ENCODE results near the gene IREB2. TPM values are rescaled to one million over a fixed set of nuclear protein-coding genes. Genes with fewer than 3 reads are reported as not detected.

The IREB2 gene
- total RNA-seq, 4 donors from 2014 or later, result 20.1 to 71.7 (median 40.7) TPM

GRCh38 chr15:78396976-78397375 lies 41.0 kb upstream of the IREB2 start:
- H3K27me3 ChIP-seq, result no peaks in the 10 kb centered on the region
- TF ChIP-seq CTCF (IDR thresholded peaks at IDR 0.05) (peak; percentile 48 to 73 (median 50)), POLR2A (IDR thresholded peaks at IDR 0.05) (no peak), EP300 (IDR thresholded peaks at IDR 0.05; ENCODE audit: low read depth) (no peak), POLR2AphosphoS5 (IDR thresholded peaks at IDR 0.05) (peak in 1 of 3 donors; percentile 44)
- intact Hi-C loops (cut with DNase I; ENCODE audit: low total_unique reads) (no loop called here), in situ Hi-C loops (cut with MboI; ENCODE audit: low pct_ligation_motif_present in 1 of 4, low pct_unique_long_range_greater_than_20kb in 1 of 4, low sequenced_read_pairs in 3 of 4) (no loop called here)
- WGBS, 2 donors (ENCODE audit: low coverage in 1 of 2), result 37% methylated on average over 9 of the region's 9 CpGs; no CpG with 5 or more reads in 1 of the 2 donors
- H3K4me3 ChIP-seq, result no peak overlapping the region
- H3K9me3 ChIP-seq, result no peaks in the 10 kb centered on the region
- H3K27ac ChIP-seq, result peak overlapping the region in 3 of 4 donors; percentile 26 to 32 (median 30)
- peaks cover 0 to 18% (median 9%) of the 10 kb centered on the region in 4 donors for H3K4me1 ChIP-seq
- DNase-seq, result peak; percentile 85
- H3K36me3 ChIP-seq, result no peaks in the 10 kb centered on the region

GRCh38 chr15:78397382-78397781 lies 40.6 kb upstream of the IREB2 start:
- in situ Hi-C loops (cut with MboI; ENCODE audit: low pct_ligation_motif_present in 1 of 4, low pct_unique_long_range_greater_than_20kb in 1 of 4, low sequenced_read_pairs in 3 of 4) (no loop called here), intact Hi-C loops (cut with DNase I; ENCODE audit: low total_unique reads) (no loop called here)
- Histone ChIP-seq H3K9me3 (no peaks in the 10 kb centered on the region), H3K4me3 (no peak overlapping the region), H3K27ac (peak overlapping the region in 3 of 4 donors; percentile 26 to 32 (median 30)), H3K4me1 (peaks cover 0 to 18% (median 9%) of the 10 kb centered on the region in 4 donors), H3K36me3 (no peaks in the 10 kb centered on the region), H3K27me3 (no peaks in the 10 kb centered on the region)
- no peak for TF ChIP-seq EP300 (IDR thresholded peaks at IDR 0.05; ENCODE audit: low read depth)
- TF ChIP-seq POLR2A (IDR thresholded peaks at IDR 0.05), result no peak
- no peak for TF ChIP-seq POLR2AphosphoS5 (IDR thresholded peaks at IDR 0.05)
- DNase-seq, result no peak
- 90 to 96% methylated on average over 2 of the region's 2 CpGs for WGBS, 2 donors (ENCODE audit: low coverage in 1 of 2)

DNA sequence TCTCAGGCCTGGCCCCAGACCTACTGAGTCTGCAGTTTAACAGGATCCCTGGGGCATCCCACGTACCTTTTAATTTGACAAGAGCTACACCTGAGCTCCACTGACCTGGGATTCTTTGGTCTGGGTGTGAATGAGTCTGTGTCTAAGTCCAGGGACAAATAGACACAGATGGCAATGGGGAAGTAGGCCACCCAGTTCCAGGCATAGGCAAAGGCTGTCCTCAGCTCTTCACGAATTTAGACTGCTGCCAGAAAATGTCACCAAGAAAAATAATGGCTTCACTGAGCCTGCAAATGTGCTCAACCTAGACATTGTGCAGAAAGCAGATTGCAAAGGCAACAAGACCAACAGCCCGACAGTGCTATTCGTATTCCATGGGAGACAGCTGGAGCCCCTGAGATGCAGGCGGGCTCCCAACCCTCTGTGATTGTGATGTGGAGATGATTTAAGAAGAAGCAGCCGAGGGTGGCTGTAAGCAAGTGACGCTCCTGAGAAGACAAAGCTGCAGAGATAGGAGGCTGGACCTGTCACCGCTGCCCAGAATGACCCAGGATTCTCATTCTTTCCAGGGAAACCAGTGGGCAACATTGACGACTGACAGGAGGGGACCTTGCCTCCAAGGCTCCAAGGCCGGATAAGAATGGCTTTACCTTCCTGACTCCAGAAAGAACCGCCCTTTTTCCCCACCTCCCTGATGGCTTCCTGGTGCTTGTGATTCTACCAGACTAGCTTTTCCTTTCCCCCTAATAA lies 39.8 kb upstream of the IREB2 start:
- H3K9me3 ChIP-seq, result no peaks in the 10 kb centered on the region
- H3K4me1 ChIP-seq, result peaks cover 0 to 18% (median 9%) of the 10 kb centered on the region in 4 donors
- no peaks in the 10 kb centered on the region for H3K27me3 ChIP-seq
- in situ Hi-C loops (cut with MboI; ENCODE audit: low pct_ligation_motif_present in 1 of 4, low pct_unique_long_range_greater_than_20kb in 1 of 4, low sequenced_read_pairs in 3 of 4), result no loop called here
- H3K36me3 ChIP-seq, result no peaks in the 10 kb centered on the region
- WGBS, 2 donors (ENCODE audit: low coverage in 1 of 2), result 84 to 89% methylated on average over 6 to 11 of the region's 11 CpGs
- DNase-seq, result no peak
- TF ChIP-seq POLR2A (IDR thresholded peaks at IDR 0.05) (no peak), CTCF (IDR thresholded peaks at IDR 0.05) (no peak), POLR2AphosphoS5 (IDR thresholded peaks at IDR 0.05) (no peak), EP300 (IDR thresholded peaks at IDR 0.05; ENCODE audit: low read depth) (no peak)
- H3K4me3 ChIP-seq, result no peak overlapping the region
- no peak overlapping the region for H3K27ac ChIP-seq
- intact Hi-C loops (cut with DNase I; ENCODE audit: low total_unique reads), result no loop called here

DNA sequence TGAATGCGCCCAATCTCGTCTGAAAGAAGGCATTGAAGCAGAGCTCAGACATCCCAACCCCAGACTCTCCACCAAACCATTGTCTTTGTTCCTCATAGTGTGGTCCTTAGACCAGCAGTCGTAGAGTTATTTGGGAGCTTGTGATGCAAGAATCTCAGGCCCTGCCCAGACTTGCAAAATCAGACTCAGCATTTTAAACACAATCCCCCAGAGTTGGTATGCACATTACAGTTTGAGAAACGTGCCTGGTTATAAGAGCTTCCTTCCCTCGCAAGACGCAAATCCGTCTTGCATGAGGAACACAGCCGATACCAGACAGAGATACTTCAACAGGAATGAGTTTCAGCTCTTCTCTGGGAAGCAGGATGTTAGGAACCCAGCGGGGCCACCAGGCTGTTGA lies 38.9 kb upstream of the IREB2 start:
- WGBS, 2 donors (ENCODE audit: low coverage in 1 of 2), result 82 to 83% methylated on average over 3 to 9 of the region's 9 CpGs
- in situ Hi-C loops (cut with MboI; ENCODE audit: low pct_ligation_motif_present in 1 of 4, low pct_unique_long_range_greater_than_20kb in 1 of 4, low sequenced_read_pairs in 3 of 4) (no loop called here), intact Hi-C loops (cut with DNase I; ENCODE audit: low total_unique reads) (no loop called here)
- no peak for DNase-seq
- peaks cover 0 to 18% (median 9%) of the 10 kb centered on the region in 4 donors for H3K4me1 ChIP-seq
- no peaks in the 10 kb centered on the region for H3K36me3 ChIP-seq
- H3K9me3 ChIP-seq, result no peaks in the 10 kb centered on the region
- no peak overlapping the region for H3K27ac ChIP-seq
- no peak overlapping the region for H3K4me3 ChIP-seq
- TF ChIP-seq CTCF (IDR thresholded peaks at IDR 0.05) (no peak), POLR2A (IDR thresholded peaks at IDR 0.05) (no peak), EP300 (IDR thresholded peaks at IDR 0.05; ENCODE audit: low read depth) (no peak), POLR2AphosphoS5 (IDR thresholded peaks at IDR 0.05) (no peak)
- no peaks in the 10 kb centered on the region for H3K27me3 ChIP-seq
